Superior temporal gyrus (tissue), 1 donor: Measurements from ENCODE around the gene DHRSX.
"Not testable (repeated sequence)": the region's sequence is repeated elsewhere in the genome, so short reads cannot be mapped to it uniquely, and the experiment has no call there.

ENCODE experiments used
- DNase-seq: peaks from one replicate; pipeline ENCODE4 v3.0.0-alpha.2; 2016; ENCODE audit errors: extremely low spot score

The DHRSX gene

DNA sequence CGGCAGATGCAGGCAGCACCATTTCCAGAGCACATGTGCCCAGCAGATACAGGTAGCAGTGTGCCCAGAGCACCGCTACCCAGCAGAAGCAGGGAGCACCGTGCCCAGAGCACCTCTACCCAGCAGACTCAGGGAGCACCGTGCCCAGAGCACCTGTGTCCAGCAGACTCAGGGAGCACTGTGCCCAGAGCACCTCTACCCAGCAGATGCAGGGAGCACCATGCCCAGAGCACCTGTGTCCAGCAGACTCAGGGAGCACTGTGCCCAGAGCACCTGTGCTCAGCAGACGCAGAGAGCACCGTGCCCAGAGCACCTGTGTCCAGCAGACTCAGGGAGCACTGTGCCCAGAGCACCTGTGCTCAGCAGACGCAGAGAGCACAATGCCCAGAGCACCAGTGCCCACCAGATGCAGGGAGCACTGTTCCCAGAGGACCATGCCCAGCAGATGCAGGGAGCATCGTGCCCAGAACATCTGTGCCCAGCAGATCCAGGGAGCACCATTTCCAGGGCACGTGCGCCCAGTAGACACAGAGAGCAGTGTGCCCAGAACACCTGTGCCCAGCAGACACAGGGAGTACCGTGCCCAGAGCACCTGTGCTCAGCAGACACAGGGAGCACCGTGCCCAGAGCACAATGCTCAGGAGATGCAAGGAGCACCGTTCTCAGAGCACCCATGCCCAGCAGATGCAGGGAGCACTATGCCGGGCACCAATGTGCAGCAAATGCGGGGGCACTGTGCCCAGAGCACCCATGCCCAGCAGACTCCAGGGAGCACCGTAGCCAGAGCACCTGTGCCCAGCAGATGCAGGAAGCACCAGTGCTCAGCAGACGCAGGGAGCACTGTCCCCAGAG, 236.4 kb downstream of the DHRSX start:
- DNase-seq = no peak

GRCh38 chrX:2263203-2263602, 237.6 kb downstream of the DHRSX start:
- no peak for DNase-seq

DNA sequence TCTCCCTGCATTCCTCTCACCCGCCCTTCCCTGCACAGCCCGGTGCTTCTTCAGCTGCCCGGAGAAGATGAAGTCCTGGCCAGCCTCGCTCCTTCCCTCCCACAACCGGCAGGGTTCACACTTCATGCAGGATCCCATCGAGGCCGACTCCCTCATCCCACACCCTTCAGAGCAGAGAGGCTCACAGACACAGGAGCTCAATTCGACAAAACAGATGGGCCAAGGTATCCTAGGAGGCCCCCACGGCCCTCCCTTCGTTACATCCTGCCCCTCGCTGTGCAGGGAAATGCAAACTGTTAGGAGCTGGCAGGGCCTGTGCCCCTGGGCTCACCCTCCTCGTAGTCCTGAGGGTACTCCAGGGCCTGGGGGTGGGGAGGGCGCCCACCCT, 238.1 kb downstream of the DHRSX start:
- DNase-seq = no peak

GRCh38 chrX:2261831-2262667, 238.7 kb downstream of the DHRSX start:
- DNase-seq = peak; percentile 28

DNA sequence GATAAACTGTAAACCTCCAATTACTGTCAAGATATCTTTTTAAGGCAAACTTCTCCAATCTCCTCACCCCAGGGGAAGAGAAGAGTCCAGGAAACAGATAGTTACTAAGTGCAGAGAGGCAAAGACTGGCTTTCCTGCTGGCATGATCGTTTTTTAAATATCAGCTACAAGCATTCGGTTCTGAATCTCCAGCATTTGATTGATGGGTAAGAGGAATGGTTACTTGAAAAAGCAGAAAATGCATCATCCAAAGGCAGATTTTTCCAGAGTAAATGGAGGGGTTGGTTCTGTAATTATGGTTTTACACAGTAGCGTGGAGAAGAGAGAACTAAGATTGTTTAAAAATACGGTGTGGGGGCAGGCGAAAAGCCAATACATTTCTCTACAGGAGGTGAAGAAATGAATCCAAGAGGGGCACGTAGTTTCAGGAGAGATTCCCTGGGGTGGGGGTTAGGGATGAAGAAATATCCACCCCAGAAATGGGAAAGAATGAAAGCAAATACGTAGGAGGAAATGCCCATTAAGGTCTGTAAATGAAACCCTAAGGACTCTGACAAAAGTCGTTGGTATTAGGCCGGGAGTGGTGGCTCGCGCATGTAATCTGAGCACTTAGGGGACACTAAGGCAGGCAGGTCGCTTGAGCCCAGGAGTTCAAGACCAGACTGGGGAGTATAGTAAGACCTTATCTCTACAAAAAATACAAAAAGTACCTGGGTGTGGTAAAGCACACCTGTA, 248.3 kb downstream of the DHRSX start:
- no peak for DNase-seq

DNA sequence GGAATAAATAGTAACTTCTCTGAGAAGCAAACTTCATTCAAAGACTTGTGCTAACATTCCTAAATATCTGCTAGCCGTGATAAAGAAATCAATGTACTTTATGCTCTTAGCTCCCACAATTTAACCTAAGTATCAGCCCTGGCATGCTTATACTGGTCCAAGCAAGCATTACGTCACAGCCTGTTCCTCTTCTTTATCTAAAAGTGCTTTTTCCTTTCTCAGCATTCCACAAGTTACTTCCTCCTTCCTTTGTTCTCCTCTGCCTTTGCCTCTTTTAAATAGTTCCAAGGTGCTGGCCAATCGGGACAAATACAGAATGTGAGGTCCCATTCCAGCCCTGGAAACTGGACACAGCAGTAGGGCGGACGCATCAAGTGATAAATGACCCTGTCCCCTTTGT, 249.6 kb downstream of the DHRSX start:
- DNase-seq = no peak

GRCh38 chrX:2243913-2244460, 256.8 kb downstream of the DHRSX start:
- DNase-seq = no peak

GRCh38 chrX:2242980-2243379, 257.8 kb downstream of the DHRSX start:
- no peak for DNase-seq

DNA sequence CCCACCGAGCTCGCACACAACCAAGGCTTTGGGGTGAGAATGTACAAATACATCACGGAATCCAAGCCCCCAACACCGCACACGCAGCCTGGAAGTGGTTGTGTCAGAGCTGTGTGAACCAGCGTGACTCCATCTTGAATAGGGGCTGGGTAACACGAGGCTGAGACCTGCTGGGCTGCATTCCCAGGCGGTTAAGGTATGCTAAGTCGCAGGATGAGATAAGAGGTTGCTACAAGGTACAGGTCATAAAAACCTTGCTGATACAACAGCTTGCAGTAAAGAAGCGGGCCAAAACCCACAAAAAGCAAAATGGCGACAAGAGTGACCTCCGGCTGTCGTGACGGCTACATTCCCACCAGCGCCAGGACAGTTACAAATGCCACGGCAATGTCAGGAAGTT, 258.4 kb downstream of the DHRSX start:
- no peak for DNase-seq

- not testable (repeated sequence) for DNase-seq
These were observed 259.3 kb downstream of the DHRSX start for GRCh38 chrX:2241496-2241895.

DNA sequence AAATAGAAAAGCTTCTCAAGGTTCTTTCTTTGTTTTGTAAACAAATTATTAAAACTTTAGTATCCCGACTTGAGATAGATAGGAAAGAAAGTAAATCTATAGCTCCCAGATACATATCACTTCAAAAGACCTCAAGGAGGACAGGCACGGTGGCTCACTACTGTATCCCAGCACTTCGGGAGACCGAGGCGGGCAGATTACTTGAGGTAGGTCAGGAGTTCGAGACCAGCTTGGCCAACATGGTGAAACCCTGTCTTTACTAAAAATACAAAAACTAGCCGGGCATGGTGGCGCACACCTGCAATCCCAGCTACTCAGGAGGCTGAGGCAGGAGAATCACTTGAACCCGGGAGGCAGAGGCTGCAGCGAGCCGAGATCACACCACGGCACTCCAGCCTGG, 260.0 kb downstream of the DHRSX start:
- not testable (repeated sequence) for DNase-seq

DNA sequence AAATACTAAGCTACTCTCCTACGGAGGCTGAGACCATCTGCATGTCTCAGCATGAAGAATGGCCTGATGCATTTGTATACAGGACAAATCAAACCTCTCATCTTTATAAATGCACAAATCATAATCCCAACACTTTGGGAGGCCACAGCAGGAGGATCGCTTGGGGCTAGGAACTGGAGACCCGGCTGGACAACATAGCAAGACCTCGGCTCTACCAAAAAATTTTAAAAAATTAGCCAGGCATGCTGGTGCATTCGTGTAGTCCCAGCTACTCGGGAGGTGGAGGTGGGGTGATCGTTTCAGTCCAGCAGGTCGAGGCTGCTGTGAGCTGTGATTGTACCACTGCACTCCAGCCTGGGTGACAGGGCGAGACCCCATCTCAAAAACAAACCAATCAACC, 262.8 kb downstream of the DHRSX start:
- DNase-seq = no peak

DNA sequence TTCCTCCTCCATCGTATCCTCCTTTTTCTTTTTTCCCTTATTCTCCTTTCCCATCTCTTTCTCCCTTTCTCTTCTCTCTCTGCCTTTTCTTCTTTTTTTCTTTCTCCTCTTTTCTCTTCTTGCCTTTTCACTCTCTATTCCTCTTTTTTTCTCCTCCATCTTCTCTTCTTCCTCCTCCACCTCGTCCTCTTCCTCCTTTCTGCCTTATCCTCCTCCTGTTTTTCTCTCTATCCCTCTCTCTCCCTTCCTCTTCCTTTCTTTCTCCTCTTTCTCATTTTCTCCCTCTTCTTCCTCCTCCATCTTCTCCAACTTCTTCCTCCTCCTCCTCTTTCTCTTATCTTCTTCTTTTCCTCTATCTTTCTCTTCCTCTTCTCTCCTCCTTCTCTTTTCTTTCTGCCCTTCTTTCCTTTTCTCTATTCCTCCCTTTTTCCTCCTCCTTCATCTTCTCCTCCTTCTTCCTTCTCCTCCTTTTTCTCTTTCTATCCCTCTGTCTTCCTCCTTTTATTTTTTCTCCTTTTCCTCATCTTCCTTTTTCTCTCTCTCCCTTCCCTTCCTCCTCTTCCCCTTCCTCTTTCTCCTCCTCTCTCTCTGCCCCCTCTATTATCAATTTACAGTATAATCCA, 269.1 kb downstream of the DHRSX start:
- no peak for DNase-seq

DNA sequence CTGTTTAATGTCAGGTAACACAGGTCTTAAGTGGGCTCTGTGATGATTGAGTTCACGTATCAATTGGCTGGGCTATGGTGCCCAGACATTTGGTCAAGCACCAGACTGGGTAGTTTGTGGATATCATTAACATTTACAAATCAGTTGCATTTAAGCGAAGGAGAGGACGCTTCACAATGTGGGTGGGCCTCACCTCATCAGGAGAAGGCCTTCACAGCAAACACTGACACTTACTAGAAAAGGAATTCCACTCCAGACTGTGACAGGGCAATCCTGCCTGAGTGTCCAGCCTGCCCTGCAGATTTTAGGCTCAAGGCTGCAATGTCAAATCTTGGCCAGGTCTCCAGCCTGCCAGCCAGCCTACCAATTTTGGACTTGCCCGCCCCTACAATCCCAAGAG, 270.3 kb downstream of the DHRSX start:
- no peak for DNase-seq

GRCh38 chrX:2228536-2228935, 272.2 kb downstream of the DHRSX start:
- no peak for DNase-seq

DNA sequence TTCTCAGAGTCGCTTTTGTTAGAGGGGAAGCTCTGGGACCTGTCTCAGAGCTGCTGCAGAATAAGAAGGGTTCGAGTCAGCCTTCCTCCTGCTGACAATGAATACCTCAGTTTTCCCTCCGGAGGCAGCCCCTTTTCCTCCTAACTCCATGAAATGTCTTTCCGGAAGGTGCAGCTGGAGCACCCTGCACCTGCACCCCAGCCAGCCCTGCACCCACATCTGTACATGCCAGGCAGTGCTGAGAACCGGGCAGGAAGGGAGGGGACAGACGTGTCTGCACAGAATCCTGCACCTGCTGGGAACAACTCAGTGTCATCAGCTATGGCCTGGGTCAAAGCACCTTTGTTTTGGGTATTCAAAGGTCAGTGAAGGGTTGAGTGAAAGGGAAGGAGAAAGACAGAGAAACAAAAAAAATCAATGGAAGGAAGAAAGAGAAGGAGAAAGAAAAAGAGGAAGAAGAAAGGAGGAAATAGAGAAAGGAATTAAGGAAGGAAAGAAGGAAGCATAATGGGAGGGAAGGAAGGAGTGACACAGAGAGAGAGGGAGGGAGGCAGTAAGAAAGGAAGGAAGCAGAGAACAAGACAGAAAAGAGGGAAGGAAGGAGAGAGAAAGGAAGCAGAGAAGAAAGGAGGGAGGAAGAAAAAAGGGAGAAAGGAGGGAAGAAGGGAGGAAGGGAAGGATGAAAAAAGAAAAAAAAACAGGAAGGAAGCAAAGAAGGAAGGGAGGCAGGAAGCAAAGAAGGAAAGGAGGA, 273.7 kb downstream of the DHRSX start:
- DNase-seq = no peak

DNA sequence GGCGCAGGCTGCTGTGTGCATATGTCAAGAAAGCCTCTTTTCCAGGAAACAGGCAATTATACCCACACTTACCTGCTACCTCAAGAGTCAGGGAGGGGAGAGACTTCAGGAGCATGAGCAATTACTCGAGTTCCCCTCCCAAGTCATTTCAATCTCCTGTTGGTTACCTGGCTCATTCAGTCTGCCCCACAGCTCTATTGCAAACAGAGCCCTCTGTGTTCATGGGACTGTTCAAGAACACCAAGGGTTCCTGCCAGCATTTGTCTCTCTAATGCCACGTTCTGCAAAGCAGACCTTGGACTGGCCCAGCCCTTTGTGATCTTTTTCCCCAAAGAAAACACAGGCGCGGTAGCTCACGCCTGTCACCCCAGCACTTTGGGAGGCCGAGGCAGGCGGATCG, 274.6 kb downstream of the DHRSX start:
- DNase-seq = no peak

GRCh38 chrX:2224597-2225235, 276.1 kb downstream of the DHRSX start:
- no peak for DNase-seq

DNA sequence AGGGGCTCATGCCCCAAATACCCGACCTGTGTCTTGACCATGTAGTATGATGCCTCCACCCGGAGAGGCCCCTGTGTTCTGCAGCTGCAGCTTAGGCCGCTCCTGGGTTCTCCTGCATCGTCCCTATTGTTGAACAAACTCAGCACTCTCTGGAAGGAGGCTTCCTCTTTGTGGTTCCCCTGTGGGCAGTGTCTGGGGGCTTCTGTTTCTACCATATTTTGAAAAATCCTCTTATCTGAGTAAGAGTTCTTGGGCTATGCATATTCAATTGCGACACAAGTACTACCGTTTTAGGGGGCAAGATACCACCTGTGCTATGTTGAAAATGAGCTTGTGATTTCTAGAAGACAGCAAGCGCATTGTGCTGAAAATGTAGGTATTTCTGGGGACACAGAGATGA, 276.6 kb downstream of the DHRSX start:
- no peak for DNase-seq

DNA sequence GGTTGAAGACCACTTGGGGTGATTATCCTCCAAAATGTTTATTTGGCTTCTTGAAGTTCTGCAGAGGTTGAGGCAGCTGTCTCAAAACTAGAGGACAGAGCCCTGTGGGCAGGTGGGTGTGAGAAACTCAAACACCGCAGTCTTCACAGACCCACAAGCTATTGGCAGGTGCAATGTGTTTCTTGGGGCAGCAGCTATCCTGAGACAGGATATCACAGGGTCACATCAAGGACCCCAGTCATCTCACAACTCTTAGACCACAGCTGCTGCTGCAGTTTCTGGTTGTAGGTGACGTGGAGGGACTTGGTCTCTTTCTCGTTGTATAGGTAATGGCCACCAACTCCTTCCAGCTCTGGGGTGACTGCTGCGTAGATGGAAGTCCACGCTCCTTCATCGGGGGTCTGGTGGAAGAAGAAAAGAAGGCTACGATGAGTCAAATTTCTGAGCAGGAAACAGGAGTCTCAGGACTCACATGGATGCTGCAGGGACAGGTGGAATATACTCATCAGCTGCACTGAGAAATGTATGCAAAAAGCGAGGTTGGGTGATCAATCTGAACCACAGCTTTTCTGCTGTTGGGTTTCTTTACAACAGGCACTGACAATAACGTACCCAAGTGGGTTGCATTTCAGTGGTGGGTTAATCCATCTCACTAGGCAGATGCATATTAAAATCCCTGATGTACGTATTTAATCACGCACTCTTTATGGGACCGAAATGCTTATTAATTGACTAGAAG, 279.8 kb downstream of the DHRSX start:
- no peak for DNase-seq
